Dermis blood vessel endothelial cell (primary cell): ENCODE data around the gene SUN2. TPM values are rescaled to one million over a fixed set of nuclear protein-coding genes. Genes with fewer than 3 reads are reported as not detected.

Source experiments
- DNase-seq: peaks from one replicate; pipeline ENCODE4 v3.0.0; 2010
- total RNA-seq: library from RNA; depleted of rRNA; stranded (reverse); fragments of >200 nt; gene quantifications from 2 replicates; pipeline ENCODE4 v1.2.3, GENCODE V29; 2014

SUN2 gene
- total RNA-seq, 1 donor from 2014 or later = 186 TPM

GRCh38 chr22:38694049-38694448, 61.7 kb downstream of the SUN2 start:
- peak; percentile 42 for DNase-seq

- DNase-seq = no peak
Observed at GRCh38 chr22:38689651-38690050, 66.1 kb downstream of the SUN2 start.

- DNase-seq = no peak
Observed at GRCh38 chr22:38685761-38686160, 70.0 kb downstream of the SUN2 start.

- DNase-seq = no peak
Observed at GRCh38 chr22:38684895-38685294, 70.9 kb downstream of the SUN2 start.

Other genes starting within 250 kb of the SUN2 start
- gene DDX17, start 249.7 kb downstream of the SUN2 start, total RNA-seq = 414 and 538 TPM in 2 replicates
- gene DMC1, start 185.8 kb downstream of the SUN2 start, total RNA-seq = 0.85 and 1.8 TPM in 2 replicates
- gene FAM227A, start 99.6 kb downstream of the SUN2 start, total RNA-seq = 0.34 and 0.65 TPM in 2 replicates
- gene CBY1, start 99.4 kb downstream of the SUN2 start, total RNA-seq = 15.1 and 18.4 TPM in 2 replicates
- 59.8 and 76.6 TPM in 2 replicates for gene TOMM22, start 74.0 kb downstream of the SUN2 start, total RNA-seq
- gene JOSD1, start 55.1 kb downstream of the SUN2 start, total RNA-seq = 98.4 and 117 TPM in 2 replicates
- gene GTPBP1, start 50.1 kb downstream of the SUN2 start, total RNA-seq = 35.1 and 46.7 TPM in 2 replicates
- 15.3 and 16.3 TPM in 2 replicates for gene DNAL4, start 38.1 kb upstream of the SUN2 start, total RNA-seq
- 0.34 and 0.84 TPM in 2 replicates for gene NPTXR, start 88.0 kb upstream of the SUN2 start, total RNA-seq
- gene CBX6, start 116.2 kb upstream of the SUN2 start, total RNA-seq = 22.1 and 32.4 TPM in 2 replicates
- gene APOBEC3A, start 201.6 kb upstream of the SUN2 start, total RNA-seq = not detected in 2 replicates
- gene APOBEC3B, start 226.3 kb upstream of the SUN2 start, total RNA-seq = under 0.01 and 2.5 TPM in 2 replicates